ENCODE data around the gene CSKMT.
"Not testable (repeated sequence)": the region's sequence is repeated elsewhere in the genome, so short reads cannot be mapped to it uniquely, and the experiment has no call there.

CSKMT gene, protein sequence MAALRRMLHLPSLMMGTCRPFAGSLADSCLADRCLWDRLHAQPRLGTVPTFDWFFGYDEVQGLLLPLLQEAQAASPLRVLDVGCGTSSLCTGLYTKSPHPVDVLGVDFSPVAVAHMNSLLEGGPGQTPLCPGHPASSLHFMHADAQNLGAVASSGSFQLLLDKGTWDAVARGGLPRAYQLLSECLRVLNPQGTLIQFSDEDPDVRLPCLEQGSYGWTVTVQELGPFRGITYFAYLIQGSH

DNA sequence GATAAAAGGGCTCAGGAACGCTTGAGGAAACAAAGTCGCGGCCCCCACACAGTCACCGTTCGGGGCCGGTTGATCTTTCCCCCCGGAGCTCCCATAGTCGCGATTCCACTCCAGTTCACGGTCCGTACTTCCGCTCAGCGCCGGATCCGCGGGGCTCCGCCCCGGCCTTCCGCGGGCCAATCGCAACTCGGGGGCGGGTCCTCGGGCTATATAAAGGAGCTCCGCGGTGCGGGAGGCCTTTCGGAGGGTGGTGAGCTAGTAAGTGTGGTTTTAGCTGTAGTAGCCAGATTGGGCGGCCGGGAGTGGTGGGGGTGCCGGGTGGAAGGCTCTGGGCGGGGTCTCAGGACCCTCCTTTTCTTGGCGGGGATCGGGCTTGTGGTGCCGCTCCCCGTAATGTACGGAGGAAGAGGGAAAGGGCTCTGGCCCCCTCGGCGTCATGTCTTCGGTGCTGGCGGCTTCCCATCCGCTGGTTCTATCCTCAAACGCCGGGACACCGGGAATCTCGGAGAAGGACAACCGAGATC lies at the start of gene CSKMT, which contains the start of gene C11orf98:
Gene CSKMT, plus strand, starts transcription at position 238 of the 524 bp plus-strand sequence. CDS start 568 bp downstream, outside the sequence.
Gene C11orf98, minus strand, starts transcription at position 136 of the 524 bp plus-strand sequence. Its CDS starts 41 bp downstream, at position 95.
- DNase-seq, result peak; percentile 75 to 91

DNA sequence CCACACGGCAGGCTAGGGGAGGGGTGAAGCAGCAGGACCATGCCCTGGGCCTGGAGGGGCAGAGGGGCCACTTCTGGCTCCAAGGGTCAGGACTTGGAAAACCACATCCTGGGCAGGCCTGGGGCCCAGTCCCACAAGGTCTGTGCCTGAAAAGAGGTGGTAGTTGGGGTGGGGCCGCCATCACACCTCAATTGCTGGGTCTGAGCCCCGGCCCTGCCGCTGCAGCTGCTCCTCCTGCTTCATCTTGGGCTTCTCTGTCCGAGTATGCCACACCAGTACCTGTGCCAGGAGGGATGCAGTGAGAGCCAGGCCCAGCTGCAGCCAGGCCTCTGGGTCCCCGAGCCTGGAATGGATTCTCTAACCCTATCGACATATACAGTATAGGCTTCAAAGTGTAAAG lies 49.6 kb upstream of the CSKMT start:
- no peak for DNase-seq

DNA sequence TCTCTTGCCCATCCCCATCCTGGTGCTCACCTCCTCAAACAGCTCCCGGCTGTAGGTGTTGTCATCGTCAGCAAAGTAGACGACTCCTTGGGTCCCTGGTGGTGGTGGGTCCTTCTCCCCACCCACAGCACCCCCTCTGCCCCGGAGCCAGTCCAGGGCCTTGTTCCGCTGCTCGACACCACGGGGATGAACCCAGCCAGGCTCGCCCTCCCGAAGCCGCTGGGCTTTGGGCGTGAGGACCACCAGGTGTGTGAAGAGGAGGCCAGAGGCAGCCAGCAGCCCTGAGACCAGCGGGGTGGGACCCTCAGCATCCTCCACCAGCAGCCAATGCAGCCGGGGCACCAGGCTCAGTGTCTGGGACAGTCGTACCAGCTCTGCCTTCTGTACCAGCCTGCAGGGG lies 48.2 kb upstream of the CSKMT start:
- not testable (repeated sequence) for DNase-seq

DNA sequence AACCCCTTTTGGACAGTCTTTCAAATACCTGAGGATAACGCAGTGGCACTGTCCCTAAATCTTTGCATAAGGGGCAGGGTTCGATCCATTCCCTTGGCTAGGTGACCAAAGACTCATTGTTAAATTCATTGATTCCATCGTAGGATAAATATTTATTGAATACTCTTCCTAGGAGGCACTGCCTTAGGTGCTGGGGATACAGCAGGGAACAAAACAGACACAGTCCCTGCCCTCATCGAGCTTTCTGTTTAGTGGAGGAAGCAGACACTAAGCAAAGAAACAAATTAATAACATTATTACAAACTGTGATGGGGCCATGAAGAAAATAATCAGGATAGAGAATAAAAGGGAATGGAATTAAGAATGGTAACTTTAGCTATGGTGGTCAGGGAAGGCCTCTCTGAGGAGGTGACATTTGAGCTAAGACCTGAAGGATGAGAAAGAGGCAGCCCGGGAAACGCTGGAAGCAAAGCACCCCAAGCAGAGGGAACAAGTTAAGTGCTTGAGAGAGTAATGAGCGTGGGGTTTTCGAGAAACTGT lies 44.0 kb upstream of the CSKMT start:
- no peak for DNase-seq

DNA sequence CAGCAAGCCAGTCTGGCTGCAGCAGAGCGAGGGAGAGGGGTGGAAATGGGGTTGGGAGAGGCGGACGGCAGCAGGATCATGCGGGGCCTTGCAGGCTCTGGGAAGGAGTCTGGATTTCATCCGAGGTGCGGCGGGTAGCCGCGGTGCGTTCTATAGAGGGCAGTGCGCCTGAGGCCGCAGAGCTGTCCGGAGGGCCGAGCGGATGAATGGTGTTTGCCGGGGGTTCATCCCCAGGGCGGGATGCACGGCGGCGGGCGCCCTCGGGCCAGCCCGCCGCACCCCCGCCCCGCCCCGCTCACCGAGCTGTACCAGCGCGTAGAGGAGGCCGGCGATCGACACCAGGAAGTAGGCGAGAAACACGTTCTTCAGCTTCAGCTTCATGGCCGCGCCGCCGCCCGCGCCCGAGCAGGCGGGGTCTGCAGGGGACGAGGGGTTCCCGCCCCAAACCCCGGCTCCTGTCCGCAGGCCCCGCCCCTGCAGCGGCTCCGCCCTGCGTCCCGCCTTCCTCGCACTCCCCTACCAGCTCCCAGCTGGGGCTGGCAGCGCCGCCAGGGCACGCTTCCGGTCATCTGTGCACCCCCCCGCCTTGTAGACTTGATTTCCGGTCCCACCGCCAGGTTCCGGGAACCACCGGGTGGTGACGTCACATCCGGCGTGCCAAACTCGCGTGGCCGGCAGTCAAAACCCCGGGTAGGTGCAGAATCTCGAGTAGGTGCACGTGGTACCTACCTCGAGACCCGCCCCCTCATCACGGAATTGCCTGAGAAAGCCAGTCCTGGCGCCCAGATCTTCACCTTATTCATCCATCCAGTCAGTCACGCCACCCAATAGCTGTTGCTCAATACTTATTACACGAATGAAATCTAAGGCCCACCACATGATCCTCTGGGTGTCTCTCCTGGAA lies 43.3 kb upstream of the CSKMT start, which contains the start of gene B3GAT3:
Gene B3GAT3, minus strand, starts transcription at position 420 of the 904 bp plus-strand sequence. Its CDS starts 39 bp downstream, at position 381.
- peak; percentile 95 to 98 for DNase-seq

DNA sequence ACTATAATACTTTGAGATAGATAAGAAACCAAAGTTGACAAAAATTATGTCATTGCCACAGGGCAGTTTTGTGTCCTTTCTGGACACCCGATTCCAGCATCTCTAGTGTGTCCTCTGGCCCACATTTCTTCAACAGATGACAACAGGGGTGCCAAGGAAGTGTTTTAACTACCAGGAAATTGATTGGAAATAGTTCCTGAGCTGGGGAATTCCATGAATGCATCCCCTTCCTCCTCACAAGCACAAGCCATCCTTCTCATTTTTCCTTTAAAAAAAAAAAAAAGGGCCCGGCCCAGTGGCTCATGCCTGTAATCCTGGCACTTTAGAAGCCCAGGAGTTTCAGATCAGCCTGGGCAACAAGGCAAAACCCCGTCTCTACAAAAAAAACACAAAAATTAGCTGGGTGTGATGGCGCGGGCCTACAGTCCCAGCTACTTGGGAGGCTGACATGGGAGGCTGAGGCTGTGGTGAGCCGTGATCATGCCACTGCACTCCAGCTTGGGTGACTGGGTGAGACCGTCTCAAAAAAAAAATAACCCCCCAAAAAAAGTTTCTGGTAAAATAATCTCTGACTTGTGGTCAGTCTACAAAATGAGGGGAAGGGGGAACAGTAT lies 42.5 kb upstream of the CSKMT start:
- DNase-seq, result no peak

DNA sequence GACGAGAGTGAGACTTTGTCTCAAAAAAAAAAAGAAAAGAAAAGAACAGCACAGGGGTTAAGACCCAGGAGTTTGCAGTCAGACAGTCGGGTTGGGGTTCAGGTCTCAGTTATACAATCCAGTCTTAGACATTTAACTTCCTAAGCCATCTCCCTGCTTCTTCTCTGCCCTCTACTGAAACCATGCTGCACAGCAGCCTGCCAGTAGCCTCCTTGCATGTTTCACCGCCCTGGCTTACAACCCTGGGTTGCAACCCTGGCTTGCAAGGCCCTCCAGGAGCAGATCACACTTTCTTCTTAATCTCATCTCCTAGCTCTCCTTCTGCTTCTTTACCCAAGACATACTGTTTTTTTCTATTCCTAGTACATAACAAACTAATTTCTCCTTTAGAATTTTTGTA lies 37.4 kb upstream of the CSKMT start:
- DNase-seq, result no peak

DNA sequence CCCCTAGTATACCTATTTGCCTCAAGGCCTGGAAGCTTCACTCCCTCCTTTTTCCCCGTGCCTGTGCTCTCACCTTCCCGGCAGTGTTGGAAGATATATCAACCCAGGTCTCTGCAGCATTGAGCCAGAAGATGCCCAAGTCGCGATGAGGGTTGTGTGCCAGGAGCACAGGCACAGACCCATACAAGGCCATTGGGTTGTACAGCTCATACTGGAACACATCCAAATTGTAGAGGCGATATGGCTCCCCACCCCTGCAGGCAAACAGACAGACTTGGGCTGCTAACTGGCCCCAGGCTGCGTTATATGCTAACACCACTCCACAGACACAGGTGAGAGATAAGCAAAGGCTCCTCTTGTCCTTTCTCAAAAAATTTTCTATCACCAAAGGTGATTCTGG lies 32.6 kb upstream of the CSKMT start:
- DNase-seq, result no peak

DNA sequence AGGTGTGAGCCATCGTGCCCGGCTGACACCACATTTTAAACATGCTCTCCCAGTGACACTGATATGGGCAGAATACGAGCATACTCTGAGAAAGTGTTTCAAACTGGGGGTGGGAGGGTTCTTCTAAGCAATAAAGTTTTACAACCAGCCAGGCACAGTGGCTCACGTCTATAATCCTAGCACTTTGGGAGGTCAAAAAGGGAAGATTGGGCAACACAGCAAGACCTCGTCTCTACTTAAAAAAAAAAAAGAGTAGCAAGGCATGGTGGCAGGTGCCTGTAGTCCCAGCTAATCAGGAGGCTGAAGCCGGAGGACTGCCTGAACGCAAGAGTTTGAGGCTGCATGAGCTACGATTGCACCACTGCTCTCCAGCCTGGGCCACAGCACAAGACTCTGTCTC lies 20.9 kb upstream of the CSKMT start:
- DNase-seq, result no peak

DNA sequence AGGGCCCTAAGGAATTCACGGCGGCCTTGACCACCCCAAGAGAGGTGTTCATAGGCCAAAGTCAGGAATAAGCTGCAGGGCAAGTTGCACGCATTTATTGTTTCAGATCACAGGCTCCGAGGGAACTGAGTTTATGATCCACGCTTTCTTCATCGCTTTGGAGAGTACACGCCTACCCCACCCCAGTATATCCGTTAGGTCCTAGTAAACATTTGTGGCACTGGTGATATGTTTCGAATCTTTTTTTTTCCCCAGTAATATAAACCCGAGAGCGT lies 19.5 kb upstream of the CSKMT start:
- DNase-seq, result no peak

DNA sequence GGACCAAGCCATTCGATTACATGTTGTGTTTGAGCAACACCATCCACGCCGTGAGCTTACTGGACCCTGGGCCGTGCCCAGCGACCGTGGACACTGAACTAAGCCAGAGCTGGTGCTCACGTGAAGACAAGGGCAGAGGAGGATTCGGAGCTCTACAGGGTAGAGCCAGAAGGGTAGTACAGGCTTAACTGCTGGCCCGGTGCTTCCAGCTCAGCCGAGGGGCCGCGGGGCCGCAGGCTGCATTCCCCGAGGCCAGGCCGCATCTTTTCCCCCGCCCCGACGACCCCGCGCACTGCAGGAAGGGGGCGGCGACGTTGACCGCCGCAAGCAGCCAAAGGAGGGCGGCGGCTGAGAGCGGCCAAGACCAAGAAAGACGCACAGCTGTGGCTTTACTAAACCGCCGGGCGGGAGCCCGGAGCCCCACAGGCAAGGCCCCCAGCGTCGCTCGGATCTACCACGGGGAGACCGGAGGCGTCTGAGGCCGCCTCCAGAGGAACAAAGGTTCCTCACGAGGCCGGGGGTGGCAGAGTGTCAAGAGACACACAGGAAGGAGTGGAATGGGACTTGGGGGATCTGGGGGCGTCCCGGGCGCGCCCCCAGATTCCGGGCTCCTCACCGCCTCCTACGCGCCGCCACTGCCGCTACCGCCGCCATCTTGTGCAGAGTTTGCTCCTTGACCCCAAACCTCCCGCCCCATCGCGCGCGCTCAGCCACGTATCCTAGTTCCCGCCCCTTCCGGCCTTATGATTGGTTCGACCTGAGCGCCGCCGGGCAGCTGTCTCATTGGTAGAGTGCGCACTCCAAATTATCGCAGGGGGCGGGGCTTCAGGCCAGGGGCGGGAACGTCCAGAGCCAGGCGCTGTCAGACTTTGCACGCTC lies 18.9 kb upstream of the CSKMT start, which contains the start of gene GANAB:
Gene GANAB, minus strand, starts transcription at position 668 of the 879 bp plus-strand sequence. Its CDS starts 14 bp downstream, at position 654.
- DNase-seq, result peak; percentile 92 to 96

DNA sequence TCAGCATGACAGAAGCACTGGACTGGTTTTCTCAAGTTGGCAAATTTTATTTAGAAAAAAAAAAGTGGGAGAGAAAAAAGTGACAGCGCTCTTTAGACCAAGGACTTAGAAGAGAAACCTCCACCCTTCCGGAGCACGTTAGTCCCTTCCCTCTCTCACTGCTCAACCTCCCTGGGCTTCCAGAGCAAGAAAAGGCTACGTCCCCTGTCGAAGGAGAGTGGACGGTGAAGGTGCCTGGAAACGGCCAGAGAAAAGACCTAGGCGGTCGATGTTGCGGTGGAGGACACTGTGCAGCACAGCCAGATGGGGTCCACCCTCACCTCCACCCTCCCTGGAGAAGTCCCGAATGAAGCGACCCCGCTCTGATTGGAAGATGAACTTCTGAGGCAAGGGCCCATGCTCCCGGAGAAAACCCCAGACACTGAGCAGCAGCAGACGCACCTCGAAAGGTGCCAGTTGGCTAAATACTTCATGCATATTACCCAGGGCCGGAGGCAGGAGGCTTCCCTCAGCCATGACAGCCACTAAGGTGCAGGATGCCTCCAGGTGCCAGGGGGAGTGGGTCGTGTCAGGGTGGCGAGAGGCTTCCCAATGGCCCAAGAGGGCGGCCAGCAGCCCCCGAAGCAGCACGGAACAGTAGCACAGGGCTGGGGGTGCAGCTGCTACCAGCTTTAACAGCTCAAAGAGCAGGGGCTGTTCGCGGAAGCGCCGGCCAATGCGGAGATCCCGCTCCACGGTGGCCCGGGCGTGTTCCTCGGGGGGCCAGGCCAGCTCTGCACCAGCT lies 18.1 kb upstream of the CSKMT start:
- no peak for DNase-seq

DNA sequence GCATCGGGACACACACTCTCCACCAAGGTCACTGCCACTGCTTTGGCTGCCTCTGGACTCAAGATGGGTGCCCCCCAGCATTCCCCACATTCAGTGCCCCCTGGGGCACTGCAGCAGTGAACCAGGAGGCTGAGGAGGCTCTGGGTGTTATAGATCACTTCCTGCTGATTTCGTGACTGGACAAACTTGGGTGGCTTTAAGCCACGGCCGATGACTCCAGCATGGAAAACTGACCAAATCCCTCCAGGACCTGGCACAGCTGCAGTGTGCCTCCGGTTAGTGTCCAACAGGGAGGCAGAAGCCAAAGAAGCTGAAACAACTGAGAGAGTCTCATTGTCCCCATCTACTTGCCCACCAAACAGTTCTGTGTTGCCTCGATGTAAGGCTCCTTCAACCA lies 17.5 kb upstream of the CSKMT start:
- no peak for DNase-seq

DNA sequence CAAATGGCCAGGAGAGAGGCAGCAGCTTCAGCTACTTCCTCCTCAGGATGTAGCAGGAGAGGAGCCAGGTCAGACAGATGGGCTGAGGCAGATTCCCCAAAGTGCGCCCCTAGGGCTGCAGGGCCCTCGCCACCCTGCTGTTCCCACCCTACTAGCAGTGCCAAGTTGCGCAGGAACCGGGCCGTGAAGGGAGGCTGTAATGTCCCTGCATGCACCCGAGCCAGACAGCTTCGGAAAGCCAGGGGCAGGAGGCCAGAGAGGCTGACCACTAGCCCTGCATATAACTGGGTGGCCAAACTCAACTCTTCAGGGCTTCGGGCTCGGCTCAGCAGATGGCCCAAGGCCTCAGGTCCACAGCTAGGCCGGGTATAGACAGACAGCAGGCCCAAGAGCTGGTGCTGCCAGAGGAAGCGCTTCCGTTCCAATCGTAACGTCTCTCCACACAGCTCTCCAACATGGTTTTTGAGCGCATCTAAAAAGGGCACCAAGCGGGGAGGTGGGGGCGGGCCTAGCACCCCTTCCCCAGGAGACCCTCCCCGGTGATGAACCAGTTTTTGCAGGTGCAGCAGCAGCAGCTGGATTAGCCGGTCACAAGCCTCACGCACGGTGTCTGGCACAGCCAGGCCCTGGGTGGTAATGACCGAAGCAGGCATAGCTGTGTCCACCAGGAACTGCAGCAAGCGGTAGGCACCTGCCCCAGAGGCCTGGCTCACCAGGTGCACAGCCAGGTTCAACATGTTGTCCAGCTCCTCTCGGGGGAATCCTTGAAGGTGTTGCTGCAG lies 16.7 kb upstream of the CSKMT start:
- no peak for DNase-seq

DNA sequence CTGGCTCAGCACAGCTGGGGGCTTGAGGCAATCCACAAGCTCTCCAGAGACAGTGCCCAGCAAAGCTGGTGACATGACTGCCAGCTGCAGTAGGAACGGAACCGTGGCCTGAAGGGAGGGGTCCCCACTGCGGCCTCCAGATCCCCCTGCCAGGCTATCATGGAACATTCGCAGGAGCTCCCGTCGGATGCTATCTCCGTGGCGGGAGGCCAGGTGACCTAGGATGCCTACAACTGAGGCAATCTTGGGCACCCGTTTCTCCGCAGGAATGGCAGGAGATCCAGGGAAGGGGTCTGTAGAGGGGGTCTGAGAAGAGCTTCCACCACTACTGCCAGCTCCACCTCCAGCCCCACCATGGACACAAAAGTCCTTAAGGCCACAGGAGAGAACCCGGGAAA lies 16.1 kb upstream of the CSKMT start:
- no peak for DNase-seq

DNA sequence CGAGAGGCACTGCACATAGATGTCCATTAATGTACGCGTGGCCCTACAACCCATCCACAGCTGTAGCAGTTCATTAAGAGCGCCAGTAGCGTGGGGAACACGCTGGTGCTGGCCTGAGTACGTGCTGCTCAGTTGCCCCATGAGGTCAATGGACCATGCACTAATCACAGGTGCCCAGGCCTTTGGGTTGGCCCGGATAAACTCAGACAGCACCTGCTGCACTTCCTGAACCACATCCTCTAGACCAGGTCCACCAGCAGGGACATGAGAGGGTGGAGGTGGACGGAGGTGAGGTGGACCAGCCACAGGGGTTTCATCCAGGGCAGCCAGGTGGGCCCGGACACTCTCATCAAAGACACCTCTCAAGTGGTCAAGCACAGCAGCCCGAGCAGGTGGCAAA lies 15.6 kb upstream of the CSKMT start:
- DNase-seq, result no peak

DNA sequence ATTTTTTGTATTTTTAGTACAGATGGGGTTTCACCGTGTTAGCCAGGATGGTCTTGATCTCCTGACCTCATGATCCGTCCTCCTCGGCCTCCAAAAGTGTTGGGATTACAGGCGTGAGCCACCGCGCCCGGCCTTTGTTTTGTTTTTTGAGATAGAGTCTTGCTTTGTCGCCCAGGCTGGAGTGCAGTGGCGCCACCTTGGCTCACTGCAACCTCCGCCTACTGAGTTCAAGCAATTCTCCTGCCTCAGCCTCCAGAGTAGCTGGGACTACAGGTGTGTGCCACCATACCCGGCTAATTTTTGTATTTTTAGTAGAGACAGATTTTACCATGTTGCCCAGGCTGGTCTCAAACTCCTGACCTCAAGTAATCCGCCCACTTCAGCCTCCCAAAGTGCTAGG lies 14.8 kb upstream of the CSKMT start:
- not testable (repeated sequence) for DNase-seq

DNA sequence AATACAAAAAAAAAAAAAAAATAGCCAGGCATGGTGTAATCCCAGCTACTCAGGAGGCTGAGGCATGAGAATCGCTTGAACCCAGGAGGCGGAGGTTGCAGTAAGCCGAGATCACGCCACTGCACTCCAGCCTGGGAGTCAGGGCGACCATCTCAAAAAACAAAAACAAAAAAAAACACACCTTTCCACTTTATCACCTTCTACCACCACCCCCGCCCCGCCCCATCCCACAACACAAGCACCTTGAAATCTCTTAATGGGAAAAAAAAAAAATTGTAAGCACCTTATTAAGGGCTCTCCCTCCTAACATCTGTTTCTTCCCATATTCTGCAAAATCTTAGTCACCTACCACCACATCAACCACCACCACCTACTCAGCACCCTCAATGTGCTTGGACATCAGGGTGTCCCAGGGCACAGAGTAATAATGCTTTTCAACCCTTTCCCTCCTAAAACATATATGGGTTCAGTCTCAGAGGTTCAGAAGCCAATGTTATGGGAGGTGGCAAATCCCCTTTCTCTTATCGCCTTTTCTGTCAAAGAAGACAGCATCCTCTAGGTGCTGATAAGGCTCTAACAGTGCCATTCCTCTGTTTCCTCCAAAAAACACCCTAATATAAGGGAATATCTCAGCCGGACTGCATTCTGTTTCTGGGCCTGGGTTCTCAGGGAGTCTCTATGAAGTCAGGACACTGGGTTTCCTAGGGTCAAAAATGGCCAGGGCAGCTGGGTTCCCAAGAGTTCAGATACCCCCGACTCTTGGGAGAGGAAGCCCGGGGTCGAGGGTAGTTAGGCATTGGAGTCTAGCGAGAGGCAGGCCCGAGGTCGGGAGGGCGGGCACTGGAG lies 12.7 kb upstream of the CSKMT start:
- DNase-seq, result no peak

DNA sequence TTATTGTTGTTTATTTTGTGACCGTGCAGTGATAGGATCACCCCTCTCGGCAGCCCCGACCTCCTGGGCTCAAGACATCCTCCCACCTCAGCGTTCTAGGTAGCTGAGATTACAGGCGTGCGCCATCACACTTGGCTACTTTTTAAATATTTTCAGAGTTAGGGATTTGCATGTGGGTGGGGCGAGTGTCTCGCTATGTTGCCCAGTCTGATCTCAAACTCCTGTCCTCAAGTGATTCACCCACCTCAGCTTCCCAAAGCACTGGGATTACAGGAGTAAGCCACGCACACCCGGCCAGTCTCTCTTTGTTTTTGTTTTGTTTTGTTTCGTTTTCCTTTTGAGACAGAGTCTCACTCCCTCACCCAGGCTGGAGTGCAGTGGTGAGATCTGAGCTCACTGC lies 10.8 kb upstream of the CSKMT start:
- no peak for DNase-seq
